GM18520 (cell line): ENCODE measurements around the gene WDR1.

Source experiments
- ATAC-seq: cut with Tn5 transposase; IDR thresholded peaks from one replicate; pipeline ENCODE4 v1.9.1; 2021; ENCODE audit not compliant: unreplicated experiment

WDR1 gene

GRCh38 chr4:10087152-10087791 lies 29.3 kb downstream of the WDR1 start:
- no peak for ATAC-seq

DNA sequence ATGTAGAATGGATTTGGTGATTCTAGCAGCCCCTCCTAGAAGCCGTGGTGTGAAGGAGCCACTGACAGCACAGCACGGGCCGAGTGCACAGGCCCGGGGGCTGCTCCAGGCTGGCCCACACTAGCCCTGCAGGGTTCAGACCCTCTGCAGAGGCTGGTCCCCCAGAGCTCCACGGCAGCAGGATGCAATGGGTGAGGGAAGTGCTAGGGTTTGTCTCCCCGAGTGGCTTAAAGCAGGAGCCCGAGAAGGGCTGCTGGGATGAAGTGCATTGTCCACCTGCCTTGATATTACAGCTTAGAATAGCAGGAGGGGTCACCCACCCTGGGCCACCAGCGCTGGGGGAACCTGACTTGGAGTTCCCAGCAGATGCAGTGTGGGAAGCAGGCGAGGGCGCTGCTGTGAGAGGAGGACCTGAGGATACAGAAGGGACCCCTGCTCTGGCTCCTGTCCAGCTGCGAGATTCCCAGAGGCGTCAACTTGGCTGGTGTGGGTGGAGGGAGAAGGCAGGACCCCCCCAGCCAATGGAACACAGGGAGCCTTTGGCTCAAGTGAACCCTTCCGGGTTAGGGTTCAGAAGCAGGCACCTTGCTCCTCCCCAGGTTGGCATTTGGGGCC lies 30.0 kb downstream of the WDR1 start:
- no peak for ATAC-seq

- no peak for ATAC-seq
Observed at GRCh38 chr4:10085828-10086505, 30.6 kb downstream of the WDR1 start.

- ATAC-seq, result no peak
Observed at GRCh38 chr4:10085386-10085785, 31.2 kb downstream of the WDR1 start.

- ATAC-seq, result no peak
Observed at GRCh38 chr4:10084651-10085358, 31.8 kb downstream of the WDR1 start.

DNA sequence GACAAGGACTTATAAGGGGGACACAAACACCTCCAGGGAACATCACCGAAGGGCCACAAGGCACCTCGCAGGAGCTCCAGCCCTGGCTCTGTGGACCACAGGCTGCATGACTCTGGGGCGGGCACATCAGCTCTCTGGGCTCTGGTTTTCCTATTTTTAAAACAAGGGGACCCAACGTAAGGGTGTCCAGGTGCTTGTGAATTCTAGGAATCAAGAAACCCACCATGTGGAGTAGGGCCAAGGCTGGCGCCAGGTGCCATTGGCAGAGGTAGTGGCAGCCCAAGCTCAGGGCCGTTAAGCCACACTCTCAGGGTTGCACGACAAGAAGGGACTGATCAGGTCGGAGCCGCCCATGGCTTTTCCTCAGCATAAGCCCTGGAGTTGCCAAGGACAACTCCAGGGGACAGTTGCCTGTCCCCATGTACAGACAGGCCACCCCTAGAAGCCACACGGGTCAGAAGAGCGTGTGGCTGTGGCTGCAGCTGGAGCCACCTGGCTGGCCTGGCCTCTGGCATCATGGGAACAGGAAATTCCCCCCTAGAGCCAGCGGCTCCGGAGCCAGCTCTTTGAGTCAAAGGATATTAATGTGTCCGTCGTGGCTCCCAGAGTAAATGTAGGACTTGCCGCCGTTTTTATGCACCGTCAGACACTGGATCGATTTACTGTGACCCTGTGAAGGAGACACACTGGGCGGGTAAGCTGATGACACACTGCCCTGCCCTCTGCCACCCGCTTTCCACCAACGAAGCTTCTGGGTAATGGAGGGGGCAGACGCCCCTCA lies 32.5 kb downstream of the WDR1 start:
- ATAC-seq, result no peak

DNA sequence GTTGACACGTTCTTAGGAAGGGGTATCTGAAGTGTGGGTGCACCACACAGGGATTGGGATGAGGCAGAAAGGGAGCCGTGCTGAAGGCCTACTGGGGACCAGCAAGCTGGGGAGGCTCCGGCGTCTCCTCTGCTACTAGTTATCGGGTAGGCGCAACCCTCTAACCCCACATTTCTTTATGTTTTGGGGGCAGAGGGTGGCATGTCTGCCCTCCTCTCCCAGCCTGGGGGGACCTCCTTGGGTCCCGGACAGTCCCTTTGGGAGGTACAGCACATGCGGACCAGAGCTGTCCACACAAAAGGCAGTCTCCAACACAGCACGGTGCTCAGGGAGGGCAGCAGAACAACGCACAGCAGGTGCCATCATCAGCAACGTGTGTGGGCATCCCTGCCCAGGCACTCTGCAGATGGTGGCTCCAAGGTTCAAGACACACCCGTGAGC lies 33.2 kb downstream of the WDR1 start:
- no peak for ATAC-seq

- no peak for ATAC-seq
Observed at GRCh38 chr4:10082459-10083272, 33.9 kb downstream of the WDR1 start.

GRCh38 chr4:10082047-10082446 lies 34.6 kb downstream of the WDR1 start:
- no peak for ATAC-seq

DNA sequence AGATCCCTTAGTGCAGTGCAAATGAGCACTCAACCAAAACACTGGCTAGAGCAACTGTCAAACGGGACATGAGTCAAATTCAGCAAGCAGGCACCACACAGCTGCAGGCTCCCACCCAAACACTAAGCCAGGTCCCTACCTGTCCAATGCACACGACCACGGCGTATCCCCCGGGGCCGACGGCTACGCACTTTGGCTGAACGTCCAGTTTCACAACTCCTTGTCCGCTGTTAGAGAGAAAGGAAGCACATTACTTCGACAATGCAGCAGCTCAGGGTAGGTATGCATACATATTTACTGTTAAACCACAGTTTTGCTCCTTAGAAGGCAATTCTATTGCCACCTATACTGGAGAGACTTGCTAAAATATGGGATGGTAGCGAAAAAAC lies 35.4 kb downstream of the WDR1 start:
- ATAC-seq, result no peak

GRCh38 chr4:10080589-10081217 lies 35.9 kb downstream of the WDR1 start:
- no peak for ATAC-seq

GRCh38 chr4:10079912-10080588 lies 36.5 kb downstream of the WDR1 start:
- no peak for ATAC-seq

DNA sequence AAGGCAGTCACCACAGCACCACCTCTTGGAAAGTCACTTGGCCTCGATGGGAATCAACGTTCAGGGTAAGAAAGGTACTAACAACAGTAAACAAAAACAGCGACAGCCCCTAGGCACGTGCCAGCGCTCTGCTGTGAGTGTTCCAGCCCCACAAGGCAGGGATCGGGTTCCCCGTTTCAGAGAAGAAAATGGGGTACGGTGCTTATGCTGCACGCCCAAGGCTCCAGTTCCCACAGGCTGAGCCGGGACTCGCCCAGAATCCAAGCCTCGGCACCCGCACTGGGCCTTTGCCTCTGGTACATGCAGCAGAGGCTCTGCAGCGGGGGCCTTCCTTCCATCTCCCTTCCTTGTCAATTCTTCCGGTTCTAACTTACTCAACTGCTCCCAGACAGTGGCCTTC lies 37.3 kb downstream of the WDR1 start:
- no peak for ATAC-seq

- no peak for ATAC-seq
Observed at GRCh38 chr4:10078481-10079233, 37.9 kb downstream of the WDR1 start.

DNA sequence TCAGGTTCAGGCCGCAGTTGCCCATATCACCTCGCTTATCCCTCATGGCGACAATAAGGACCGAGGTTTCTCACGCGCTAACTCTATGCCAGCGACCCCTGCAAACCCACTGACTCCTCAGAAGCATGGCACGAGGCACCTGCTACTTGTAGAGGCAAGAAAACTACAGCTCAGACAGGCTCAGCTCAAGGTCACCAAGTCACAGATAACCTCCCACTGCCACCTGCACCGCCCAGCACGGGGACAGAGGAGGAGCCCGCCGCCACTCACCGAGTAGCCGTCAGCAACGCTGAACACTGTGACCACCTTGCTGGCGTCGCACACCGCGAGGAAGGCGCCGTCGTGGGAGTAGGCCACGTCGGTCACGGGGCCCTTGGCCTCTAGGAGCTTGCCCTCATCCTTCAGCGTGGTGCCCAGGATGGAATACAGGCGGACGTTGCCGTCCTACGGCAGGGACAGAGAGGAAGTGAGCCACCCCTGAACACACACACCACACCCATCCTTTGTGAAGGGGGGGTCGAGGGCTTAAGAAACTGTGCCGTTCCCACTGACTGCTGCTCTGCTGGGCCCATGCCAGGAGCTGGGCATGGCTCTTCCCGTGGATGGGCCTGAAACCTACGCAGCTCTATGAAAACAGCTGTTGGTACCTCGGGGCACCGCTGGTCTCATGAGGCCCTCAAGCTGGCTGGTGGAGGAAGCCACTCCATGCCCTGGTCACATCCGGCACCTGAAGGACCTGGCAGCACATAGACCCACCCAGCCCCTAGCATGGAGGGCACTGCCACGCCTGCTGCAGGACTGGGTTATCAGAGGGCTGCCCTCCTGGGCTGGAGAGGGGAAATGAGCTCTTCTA lies 38.9 kb downstream of the WDR1 start:
- ATAC-seq, result no peak

GRCh38 chr4:10077076-10077475 lies 39.5 kb downstream of the WDR1 start:
- ATAC-seq, result no peak

DNA sequence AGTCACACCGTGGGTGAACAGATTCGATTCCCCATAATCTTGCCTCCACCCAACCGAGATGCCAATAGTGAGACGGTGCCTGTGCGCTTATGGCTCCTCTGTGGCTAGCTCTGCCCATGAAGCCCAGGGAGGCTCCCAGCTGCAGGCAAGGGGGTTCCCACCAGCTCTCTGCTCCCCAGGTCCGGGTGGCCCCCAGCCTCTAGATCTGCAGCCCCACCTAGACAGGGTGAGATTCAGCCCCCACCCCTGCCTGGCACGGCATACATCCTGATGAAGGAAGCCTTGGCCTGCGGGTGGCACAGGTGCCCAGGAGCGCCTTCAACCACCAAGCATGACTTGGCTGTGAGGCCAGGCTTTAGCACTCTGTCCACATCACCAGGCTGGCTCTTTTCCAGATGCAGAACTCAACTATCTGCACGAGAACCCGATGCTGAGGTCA lies 40.6 kb downstream of the WDR1 start:
- no peak for ATAC-seq
